Measurements from ENCODE around the gene CLNS1A.

GRCh38 chr11:77596626-77597025 lies 41.0 kb downstream of the CLNS1A start:
- TF ChIP-seq, protein P1, sequence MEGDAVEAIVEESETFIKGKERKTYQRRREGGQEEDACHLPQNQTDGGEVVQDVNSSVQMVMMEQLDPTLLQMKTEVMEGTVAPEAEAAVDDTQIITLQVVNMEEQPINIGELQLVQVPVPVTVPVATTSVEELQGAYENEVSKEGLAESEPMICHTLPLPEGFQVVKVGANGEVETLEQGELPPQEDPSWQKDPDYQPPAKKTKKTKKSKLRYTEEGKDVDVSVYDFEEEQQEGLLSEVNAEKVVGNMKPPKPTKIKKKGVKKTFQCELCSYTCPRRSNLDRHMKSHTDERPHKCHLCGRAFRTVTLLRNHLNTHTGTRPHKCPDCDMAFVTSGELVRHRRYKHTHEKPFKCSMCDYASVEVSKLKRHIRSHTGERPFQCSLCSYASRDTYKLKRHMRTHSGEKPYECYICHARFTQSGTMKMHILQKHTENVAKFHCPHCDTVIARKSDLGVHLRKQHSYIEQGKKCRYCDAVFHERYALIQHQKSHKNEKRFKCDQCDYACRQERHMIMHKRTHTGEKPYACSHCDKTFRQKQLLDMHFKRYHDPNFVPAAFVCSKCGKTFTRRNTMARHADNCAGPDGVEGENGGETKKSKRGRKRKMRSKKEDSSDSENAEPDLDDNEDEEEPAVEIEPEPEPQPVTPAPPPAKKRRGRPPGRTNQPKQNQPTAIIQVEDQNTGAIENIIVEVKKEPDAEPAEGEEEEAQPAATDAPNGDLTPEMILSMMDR (IDR thresholded peaks at IDR 0.05): no peak
- TF ChIP-seq POLR2A (IDR thresholded peaks at IDR 0.05): no peak
- TF ChIP-seq POLR2AphosphoS5 (IDR thresholded peaks at IDR 0.05): no peak
